ENCODE data around the gene VIPR2. TPM values are rescaled to one million over a fixed set of nuclear protein-coding genes. Genes with fewer than 3 reads are reported as not detected.

Gene VIPR2
- total RNA-seq, 6 donors from 2014 or later = 0.30 to 0.74 (median 0.40) TPM; not detected in 3

- Histone ChIP-seq H3K36me3 (no peaks in the 10 kb centered on the region), H3K9me3 (no peaks in the 10 kb centered on the region), H3K4me3 (no peak overlapping the region), H3K4me1 (peaks cover 0 to 11% (median 0%) of the 10 kb centered on the region in 4 donors), H3K27me3 (peaks cover 0 to 4% (median 0%) of the 10 kb centered on the region in 4 donors), H3K27ac (no peak overlapping the region)
- TF ChIP-seq CTCF (IDR thresholded peaks at IDR 0.05) = no peak
- TF ChIP-seq POLR2AphosphoS5 (IDR thresholded peaks at IDR 0.05) = no peak
- TF ChIP-seq POLR2A (IDR thresholded peaks at IDR 0.05) = no peak
- TF ChIP-seq EP300 (IDR thresholded peaks at IDR 0.05) = no peak
- DNase-seq = no peak
- 69 to 71% methylated on average over 7 of the region's 7 CpGs for WGBS, 2 donors
- ATAC-seq (ENCODE audit: low FRiP score in 2 of 2) = no peak
Observed at GRCh38 chr7:159114981-159115380, 29.7 kb downstream of the VIPR2 start.

GRCh38 chr7:159114096-159114495, 30.6 kb downstream of the VIPR2 start:
- H3K27me3 ChIP-seq = peaks cover 0 to 4% (median 0%) of the 10 kb centered on the region in 4 donors
- no peaks in the 10 kb centered on the region for H3K9me3 ChIP-seq
- DNase-seq (peak in 1 of 2 donors; percentile 6), ATAC-seq (ENCODE audit: low FRiP score in 2 of 2) (no peak)
- H3K4me3 ChIP-seq = no peak overlapping the region
- no peak overlapping the region for H3K27ac ChIP-seq
- peaks cover 0 to 11% (median 0%) of the 10 kb centered on the region in 4 donors for H3K4me1 ChIP-seq
- no peaks in the 10 kb centered on the region for H3K36me3 ChIP-seq
- TF ChIP-seq CTCF (IDR thresholded peaks at IDR 0.05) (no peak), EP300 (IDR thresholded peaks at IDR 0.05) (no peak), POLR2AphosphoS5 (IDR thresholded peaks at IDR 0.05) (no peak), POLR2A (IDR thresholded peaks at IDR 0.05) (no peak)
- WGBS, 2 donors = 62 to 64% methylated on average over 7 of the region's 7 CpGs

GRCh38 chr7:159113056-159113455, 31.6 kb downstream of the VIPR2 start:
- Histone ChIP-seq H3K27me3 (peaks cover 0 to 4% (median 0%) of the 10 kb centered on the region in 4 donors), H3K27ac (no peak overlapping the region), H3K4me3 (no peak overlapping the region), H3K9me3 (no peaks in the 10 kb centered on the region), H3K36me3 (no peaks in the 10 kb centered on the region), H3K4me1 (peaks cover 0 to 11% (median 0%) of the 10 kb centered on the region in 4 donors)
- DNase-seq (peak in 1 of 2 donors; percentile 6), ATAC-seq (ENCODE audit: low FRiP score in 2 of 2) (no peak)
- TF ChIP-seq CTCF (IDR thresholded peaks at IDR 0.05) = no peak
- TF ChIP-seq EP300 (IDR thresholded peaks at IDR 0.05) = no peak
- TF ChIP-seq POLR2A (IDR thresholded peaks at IDR 0.05) = no peak
- TF ChIP-seq POLR2AphosphoS5 (IDR thresholded peaks at IDR 0.05) = no peak
- WGBS, 2 donors = 46 to 57% methylated on average over 8 of the region's 8 CpGs

GRCh38 chr7:159112136-159113011, 32.3 kb downstream of the VIPR2 start:
- WGBS, 2 donors = 57 to 64% methylated on average over 29 to 47 of the region's 48 CpGs
- ATAC-seq (ENCODE audit: low FRiP score in 2 of 2) (no peak), DNase-seq (peak; percentile 8 to 72)
- no peak for TF ChIP-seq POLR2A (IDR thresholded peaks at IDR 0.05)
- TF ChIP-seq CTCF (IDR thresholded peaks at IDR 0.05) = no peak
- TF ChIP-seq POLR2AphosphoS5 (IDR thresholded peaks at IDR 0.05) = no peak
- no peak for TF ChIP-seq EP300 (IDR thresholded peaks at IDR 0.05)
- H3K36me3 ChIP-seq = no peaks in the 10 kb centered on the region
- H3K27ac ChIP-seq = no peak overlapping the region
- H3K4me1 ChIP-seq = peaks cover 0 to 11% (median 0%) of the 10 kb centered on the region in 4 donors
- peaks cover 0 to 4% (median 0%) of the 10 kb centered on the region in 4 donors for H3K27me3 ChIP-seq
- no peak overlapping the region for H3K4me3 ChIP-seq
- no peaks in the 10 kb centered on the region for H3K9me3 ChIP-seq
